Left hindlimb (tissue), 1 donor: ENCODE results near the gene BCL7A.
"Not testable (repeated sequence)": the region's sequence is repeated elsewhere in the genome, so short reads cannot be mapped to it uniquely, and the experiment has no call there.

ENCODE experiments used
- DNase-seq: peaks from one replicate; pipeline ENCODE4 v3.0.0-alpha.2; 2018

BCL7A gene

GRCh38 chr12:122021822-122022392, at the start of gene BCL7A:
BCL7A (plus strand) TSS chr12:122021884; CDS start chr12:122022092, 208 bp downstream.
- peak; percentile 92 for DNase-seq

- DNase-seq, result no peak
Observed at GRCh38 chr12:121974026-121974985, 47.4 kb upstream of the BCL7A start.

- no peak for DNase-seq
Observed at GRCh38 chr12:121975021-121975420, 46.7 kb upstream of the BCL7A start.

- no peak for DNase-seq
Observed at GRCh38 chr12:121976950-121977349, 44.7 kb upstream of the BCL7A start.

GRCh38 chr12:121980191-121980891, 41.3 kb upstream of the BCL7A start:
- no peak for DNase-seq

- no peak for DNase-seq
Observed at GRCh38 chr12:121980892-121981272, 40.8 kb upstream of the BCL7A start.

GRCh38 chr12:121981456-121981855, 40.2 kb upstream of the BCL7A start:
- DNase-seq, result no peak

GRCh38 chr12:121982950-121983349, 38.7 kb upstream of the BCL7A start:
- peak; percentile 17 for DNase-seq

GRCh38 chr12:121983536-121984210, 38.0 kb upstream of the BCL7A start:
- DNase-seq, result no peak

GRCh38 chr12:121986489-121987245, 35.0 kb upstream of the BCL7A start:
- no peak for DNase-seq

- not testable (repeated sequence) for DNase-seq
Observed at GRCh38 chr12:121988519-121988918, 33.2 kb upstream of the BCL7A start.

GRCh38 chr12:121989276-121990113, 32.2 kb upstream of the BCL7A start:
- no peak for DNase-seq

GRCh38 chr12:121990114-121990647, 31.5 kb upstream of the BCL7A start:
- DNase-seq, result no peak

GRCh38 chr12:121990692-121991603, 30.7 kb upstream of the BCL7A start:
- no peak for DNase-seq

- DNase-seq, result no peak
Observed at GRCh38 chr12:121992059-121992879, 29.4 kb upstream of the BCL7A start.

GRCh38 chr12:121996050-121996944, 25.4 kb upstream of the BCL7A start:
- DNase-seq, result no peak

GRCh38 chr12:121996945-121997612, 24.6 kb upstream of the BCL7A start:
- DNase-seq, result no peak
